ENCODE data around the gene ARID2. TPM values are rescaled to one million over a fixed set of nuclear protein-coding genes. Genes with fewer than 3 reads are reported as not detected.

Gene ARID2
- total RNA-seq, 4 donors from 2014 or later, result 27.7 to 46.5 (median 35.4) TPM

DNA sequence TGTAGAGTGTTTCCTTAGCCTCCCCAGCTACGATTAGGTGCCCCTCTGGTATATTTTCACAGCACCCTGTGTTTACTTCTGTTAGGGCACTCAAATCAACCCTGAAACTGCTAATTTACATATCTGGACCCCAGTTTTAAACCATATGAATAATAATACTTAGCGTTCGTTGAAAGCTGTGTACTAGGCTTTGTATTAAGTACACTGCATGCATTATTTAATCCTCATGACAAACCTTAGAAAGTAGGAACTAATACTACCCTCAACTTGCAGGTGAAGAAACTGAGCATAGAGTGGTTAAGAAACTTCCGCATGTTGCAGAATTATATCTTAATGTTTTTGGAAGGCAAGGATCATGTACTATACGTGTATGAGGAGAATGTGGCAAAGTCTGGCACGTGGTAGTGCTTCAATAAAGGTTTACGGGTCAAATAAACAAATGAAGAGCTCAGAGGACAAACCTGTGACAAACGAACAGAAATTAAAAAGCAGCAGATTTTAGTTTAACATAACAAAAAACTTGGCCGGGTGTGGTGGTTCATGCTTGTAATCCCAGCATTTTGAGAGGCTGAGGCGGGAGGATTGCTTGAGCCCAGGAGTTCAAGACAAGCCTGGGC lies 22.2 kb upstream of the ARID2 start:
- no peak for TF ChIP-seq CTCF (IDR thresholded peaks at IDR 0.05; ENCODE audit: low read depth)

- TF ChIP-seq CTCF (IDR thresholded peaks at IDR 0.05; ENCODE audit: low read depth), result no peak
These were observed 21.1 kb upstream of the ARID2 start for GRCh38 chr12:45708363-45708762.

- TF ChIP-seq CTCF (IDR thresholded peaks at IDR 0.05; ENCODE audit: low read depth), result no peak
These were observed 20.6 kb upstream of the ARID2 start for GRCh38 chr12:45708901-45709300.

- no peak for TF ChIP-seq CTCF (IDR thresholded peaks at IDR 0.05; ENCODE audit: low read depth)
These were observed 17.2 kb upstream of the ARID2 start for GRCh38 chr12:45712319-45712718.

GRCh38 chr12:45713078-45713477 lies 16.4 kb upstream of the ARID2 start:
- no peak for TF ChIP-seq CTCF (IDR thresholded peaks at IDR 0.05; ENCODE audit: low read depth)

DNA sequence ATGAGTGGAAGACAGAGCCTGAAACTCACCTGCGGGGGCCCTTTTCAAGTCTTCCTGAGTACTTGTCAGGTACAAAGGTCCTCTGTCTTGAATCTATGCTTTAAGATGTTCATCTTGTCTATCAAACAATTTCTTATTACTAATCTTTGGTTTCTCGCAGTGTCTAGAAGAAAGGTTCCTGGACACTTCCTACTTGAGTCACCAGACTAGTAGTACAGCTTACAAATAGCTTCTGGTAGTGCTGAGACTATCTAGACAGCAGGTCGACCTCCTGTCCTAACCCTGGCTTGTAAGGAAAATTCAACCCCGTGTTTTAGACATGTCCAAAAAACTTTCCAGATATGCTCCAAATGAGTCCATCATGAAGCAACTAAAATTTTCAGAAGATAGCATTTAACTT lies 11.2 kb upstream of the ARID2 start:
- TF ChIP-seq CTCF (IDR thresholded peaks at IDR 0.05; ENCODE audit: low read depth), result no peak

DNA sequence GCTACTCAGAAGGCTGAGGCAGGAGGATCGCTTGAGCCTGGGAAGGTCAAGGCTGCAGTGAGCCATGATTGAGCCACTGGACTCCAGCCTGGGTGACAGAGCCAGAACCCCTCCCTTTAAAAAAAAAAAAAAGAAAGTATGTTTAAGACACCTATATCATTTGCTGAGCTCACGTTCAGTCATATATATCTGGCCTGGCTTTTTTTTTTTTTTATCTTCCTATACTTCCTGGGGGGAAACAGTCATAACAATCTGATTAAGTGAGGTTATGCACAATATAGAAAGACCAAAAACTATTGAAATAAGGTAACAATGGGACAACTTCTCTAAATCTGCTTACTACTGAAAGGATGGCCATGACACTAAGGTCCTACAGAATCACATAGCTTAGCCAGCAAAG lies 9.4 kb upstream of the ARID2 start:
- no peak for TF ChIP-seq CTCF (IDR thresholded peaks at IDR 0.05; ENCODE audit: low read depth)
